Neural progenitor cell (in vitro differentiated cells): ENCODE results near the gene COPS3.

Source experiments
- CTCF ChIP-seq: fragments of 200-600 bp; sonication (generic); IDR thresholded peaks from 2 replicates; pipeline ENCODE4 v1.5.1; 2017; ENCODE audit warnings: antibody characterized with exemption, mild to moderate bottlenecking
- EZH2 ChIP-seq: fragments of 200-600 bp; sonication (generic); IDR thresholded peaks from 2 replicates; pipeline ENCODE4 v1.6.1; 2017; ENCODE audit warnings: antibody characterized with exemption, mild to moderate bottlenecking, moderate library complexity
- EZH2phosphoT487 ChIP-seq: fragments of 200-600 bp; sonication (generic); IDR thresholded peaks from 2 replicates; pipeline ENCODE4 v1.6.1; 2017; ENCODE audit warnings: antibody characterized with exemption

DNA sequence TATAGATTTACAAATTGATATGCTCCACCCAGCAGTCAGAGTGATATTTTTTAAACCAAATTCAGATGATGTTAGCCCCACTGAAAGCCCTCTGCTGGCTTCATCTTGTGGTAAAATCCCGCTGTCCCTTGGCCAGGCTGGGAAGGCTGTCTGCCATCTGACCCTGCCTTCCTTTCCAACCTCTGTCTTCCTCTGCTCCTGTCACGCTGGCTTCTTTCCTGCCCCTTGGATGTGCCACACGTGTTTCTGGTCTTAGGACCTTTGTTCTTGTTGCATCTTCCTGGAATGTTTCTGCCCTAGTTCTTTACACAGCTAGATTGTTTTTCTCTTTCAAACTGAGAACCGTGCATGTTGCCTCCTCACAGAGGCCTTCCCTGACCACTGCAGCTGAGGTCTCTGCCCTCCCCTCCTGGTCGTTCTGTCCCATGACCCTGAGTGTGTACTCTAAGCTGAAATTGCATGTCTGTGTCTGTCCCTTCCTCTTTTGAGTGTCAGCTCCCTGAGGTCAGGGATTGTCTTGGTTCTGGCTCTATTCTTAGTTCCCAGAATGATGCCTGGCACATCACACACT, 33.5 kb upstream of the COPS3 start:
- TF ChIP-seq CTCF, result no peak
- TF ChIP-seq EZH2, result no peak
- no peak for TF ChIP-seq EZH2phosphoT487
